ENCODE data around the gene CTLA4.

- TF ChIP-seq CTCF (IDR thresholded peaks at IDR 0.05 in 4 of 5, conservative IDR thresholded peaks at IDR 0.05 in 1 of 5) (no peak), POLR2A (IDR thresholded peaks at IDR 0.05) (no peak)
Measured at GRCh38 chr2:203818656-203819055, 48.9 kb upstream of the CTLA4 start.

Measured in gastrocnemius medialis (tissue), 4 donors.